Liver (tissue), 9 donors: ENCODE data around the gene STX7. TPM values are rescaled to one million over a fixed set of nuclear protein-coding genes. Genes with fewer than 3 reads are reported as not detected.
A peak's percentile ranks its signal among the peaks of the same experiment; 100 is the strongest.

ENCODE experiments used
- DNase-seq: peaks from one replicate; pipeline ENCODE4 v3.0.0-alpha.2; 2017; ENCODE audit warnings: low spot score
- H3K27ac ChIP-seq, 2 donors: one replicate each; pipeline ENCODE4 v1.7.0; 2013; ENCODE audit warnings: inconsistent platforms in 2 of 2, low read length in 2 of 2, control low read depth in 1 of 2, low read depth in 1 of 2, mild to moderate bottlenecking in 1 of 2
- H3K27me3 ChIP-seq, 4 donors: one replicate each; pipeline versions ENCODE4 v1.6.1 to v1.7.0; 2013; ENCODE audit warnings: low read length in 3 of 4, inconsistent platforms in 1 of 4, mild to moderate bottlenecking in 1 of 4, moderate library complexity in 1 of 4; ENCODE audit not compliant: control insufficient read depth in 4 of 4, insufficient read depth in 4 of 4
- H3K36me3 ChIP-seq, 4 donors: one replicate each; pipeline versions ENCODE4 v1.6.1 to v1.7.0; 2013; ENCODE audit warnings: low read length in 3 of 4, mild to moderate bottlenecking in 3 of 4, low read depth in 1 of 4, moderate library complexity in 1 of 4; ENCODE audit not compliant: control insufficient read depth in 4 of 4, insufficient read depth in 3 of 4
- H3K4me1 ChIP-seq, 4 donors: one replicate each; pipeline versions ENCODE4 v1.6.1 to v1.7.0; 2013; ENCODE audit warnings: low read length in 3 of 4, mild to moderate bottlenecking in 3 of 4, moderate library complexity in 1 of 4; ENCODE audit not compliant: control insufficient read depth in 4 of 4, insufficient read depth in 4 of 4
- H3K4me3 ChIP-seq, 3 donors: one replicate each; pipeline versions ENCODE4 v1.6.1 to v1.7.0; 2013; ENCODE audit warnings: low read length in 3 of 3, control low read depth in 1 of 3, low read depth in 1 of 3, mild to moderate bottlenecking in 1 of 3
- H3K9ac ChIP-seq, 2 donors: one replicate each; pipeline ENCODE4 v1.7.0; 2013; ENCODE audit warnings: low read length in 2 of 2, mild to moderate bottlenecking in 2 of 2, moderate library complexity in 2 of 2, control low read depth in 1 of 2, low read depth in 1 of 2
- H3K9me3 ChIP-seq, 4 donors: one replicate each; pipeline versions ENCODE4 v1.6.1 to v1.7.0; 2013; ENCODE audit warnings: low read length in 3 of 4; ENCODE audit not compliant: control insufficient read depth in 4 of 4
- ATF3 ChIP-seq: IDR thresholded peaks from 2 replicates; pipeline ENCODE4 v1.6.1; 2016; ENCODE audit warnings: antibody characterized with exemption
- CTCF ChIP-seq: fragments of 150-350 bp; IDR thresholded peaks from 2 replicates; pipeline ENCODE4 v1.5.1; 2017; ENCODE audit warnings: improper control_type of control experiment, low read depth, low read length; ENCODE audit not compliant: missing input control
- EGR1 ChIP-seq, 2 donors: IDR thresholded peaks; 2 replicates each; pipeline ENCODE4 v1.6.1; 2016 to 2018; ENCODE audit warnings: antibody characterized with exemption in 2 of 2, low read depth in 2 of 2
- FOXA1 ChIP-seq: IDR thresholded peaks from 2 replicates; pipeline ENCODE4 v1.6.1; 2016; ENCODE audit warnings: antibody characterized with exemption
- FOXA2 ChIP-seq: IDR thresholded peaks from 2 replicates; pipeline ENCODE4 v1.6.1; 2016; ENCODE audit warnings: antibody characterized with exemption
- GABPA ChIP-seq, 2 donors: IDR thresholded peaks in 1 of 2; conservative IDR thresholded peaks in 1 of 2; 2 replicates each; pipeline ENCODE4 v1.6.1; 2016; ENCODE audit warnings: antibody characterized with exemption in 2 of 2, mild to moderate bottlenecking in 1 of 2, moderate library complexity in 1 of 2
- HNF4A ChIP-seq, 2 donors: conservative IDR thresholded peaks; 2 replicates each; pipeline ENCODE4 v1.6.1; 2016; ENCODE audit warnings: antibody characterized with exemption in 2 of 2, mild to moderate bottlenecking in 2 of 2
- HNF4G ChIP-seq: IDR thresholded peaks from 2 replicates; pipeline ENCODE4 v1.6.1; 2016; ENCODE audit warnings: antibody characterized with exemption
- NR2F2 ChIP-seq: IDR thresholded peaks from 2 replicates; pipeline ENCODE4 v1.6.1; 2016; ENCODE audit warnings: antibody characterized with exemption
- RAD21 ChIP-seq, 2 donors: IDR thresholded peaks; 2 replicates each; pipeline ENCODE4 v1.6.1; 2016; ENCODE audit warnings: antibody characterized with exemption in 2 of 2, mild to moderate bottlenecking in 2 of 2
- REST ChIP-seq: IDR thresholded peaks from 2 replicates; pipeline ENCODE4 v1.6.1; 2016; ENCODE audit warnings: antibody characterized with exemption, mild to moderate bottlenecking
- RXRA ChIP-seq, 2 donors: IDR thresholded peaks; 2 replicates each; pipeline ENCODE4 v1.6.1; 2017 to 2018; ENCODE audit warnings: antibody characterized with exemption in 2 of 2, mild to moderate bottlenecking in 1 of 2
- SP1 ChIP-seq: IDR thresholded peaks from 2 replicates; pipeline ENCODE4 v1.6.1; 2018; ENCODE audit warnings: antibody characterized with exemption, mild to moderate bottlenecking
- TAF1 ChIP-seq: conservative IDR thresholded peaks from 2 replicates; pipeline ENCODE4 v1.6.1; 2016; ENCODE audit warnings: antibody characterized with exemption, mild to moderate bottlenecking
- YY1 ChIP-seq: IDR thresholded peaks from 2 replicates; pipeline ENCODE4 v1.6.1; 2016; ENCODE audit warnings: antibody characterized with exemption, mild to moderate bottlenecking
- ZBTB33 ChIP-seq: IDR thresholded peaks from 2 replicates; pipeline ENCODE4 v1.6.1; 2016; ENCODE audit warnings: antibody characterized with exemption
- WGBS: extraction: QIAGEN DNeasy Blood & Tissue Kit; methylation state at CpG from one replicate; pipeline ENCODE4 v1.1.7; 2013; 5-methylcytosine and 5-hydroxymethylcytosine counted together
- polyA plus RNA-seq, 2 donors: library from polyadenylated mRNA; stranded (reverse) in 1 of 2; unstranded in 1 of 2; fragments of 200-250 nt in 1 of 2; fragments of >200 nt in 1 of 2; fragmentation: Nextera tagmentation in 1 of 2; extraction: Ambion mirVana in 1 of 2; gene quantifications; one replicate each; pipeline versions ENCODE4 v1.2.1 to v1.2.3, GENCODE V29; 2013 to 2015
- total RNA-seq, 2 donors: library from RNA; depleted of rRNA; stranded (reverse); fragments of >200 nt; gene quantifications; one replicate each; pipeline ENCODE4 v1.2.3, GENCODE V29; 2014
- donor health status: healthy.
- donor health status: healthy.
- donor health status: healthy.
- donor health status: healthy.
- donor health status: healthy.

Gene STX7
- total and polyA plus RNA-seq, 4 donors, result 7.5 to 20.0 (median 14.3) TPM

- DNase-seq, result no peak
These were observed 1.1 kb downstream of the STX7 start for GRCh38 chr6:132511831-132512220.

More at GRCh38 chr6:132511831-132512220, 1.1 kb downstream of the STX7 start:
- peaks cover 0 to 23% (median 15%) of the 10 kb centered on the region in 4 donors for H3K4me1 ChIP-seq
- TF ChIP-seq HNF4A (conservative IDR thresholded peaks at IDR 0.05), result no peak
- TF ChIP-seq EGR1 (IDR thresholded peaks at IDR 0.05; ENCODE audit: low read depth in 2 of 2), result no peak
- no peak for TF ChIP-seq RXRA (IDR thresholded peaks at IDR 0.05)
- TF ChIP-seq CTCF, result no peak
- no peak for TF ChIP-seq HNF4G
- no peak for TF ChIP-seq YY1
- no peak for TF ChIP-seq ZBTB33
- no peak for TF ChIP-seq RAD21 (IDR thresholded peaks at IDR 0.05)
- no peak for TF ChIP-seq FOXA1
- no peak for TF ChIP-seq REST
- TF ChIP-seq TAF1, result no peak
- no peak for TF ChIP-seq FOXA2
- no peak for TF ChIP-seq SP1
- TF ChIP-seq GABPA (IDR thresholded peaks at IDR 0.05 in 1 of 2, conservative IDR thresholded peaks at IDR 0.05 in 1 of 2), result no peak
- TF ChIP-seq NR2F2, result no peak
- no peak for TF ChIP-seq ATF3
- peak overlapping the region in 1 of 2 donors; percentile 71 for H3K9ac ChIP-seq
- H3K27me3 ChIP-seq, result no peaks in the 10 kb centered on the region
- 19% methylated on average over 2 of the region's 2 CpGs for WGBS
- H3K9me3 ChIP-seq, result no peaks in the 10 kb centered on the region
- H3K27ac ChIP-seq, result peak overlapping the region in 1 of 2 donors; percentile 23
- H3K36me3 ChIP-seq, result no peaks in the 10 kb centered on the region
- peak overlapping the region; percentile 78 to 94 (median 92) for H3K4me3 ChIP-seq
